Erythroblast (primary cell): ENCODE measurements around the gene ANP32A.
A peak's percentile ranks its signal among the peaks of the same experiment; 100 is the strongest.
"Not testable (repeated sequence)": the region's sequence is repeated elsewhere in the genome, so short reads cannot be mapped to it uniquely, and the experiment has no call there.

ENCODE experiments used
- DNase-seq, 2 experiments: peaks; one replicate each; lab custom pipeline; 2025; lab: John Stamatoyannopoulos, UW
- GATA1 ChIP-seq: IDR thresholded peaks from 2 replicates; pipeline ENCODE4 v1.6.1; 2011; ENCODE audit warnings: low read depth, mild to moderate bottlenecking, control low read depth, low read length, moderate library complexity
- POLR2A ChIP-seq: IDR thresholded peaks from 2 replicates; pipeline ENCODE4 v1.6.1; 2011; ENCODE audit warnings: mild to moderate bottlenecking, low read length

The ANP32A gene

GRCh38 chr15:68820295-68821189, at the start of gene ANP32A:
TSS of gene ANP32A (minus strand) at chr15:68820895. CDS start at chr15:68820751, 144 bp downstream.
- TF ChIP-seq GATA1 (no peak), POLR2A (peak; percentile 52)

GRCh38 chr15:68868296-68868695, 47.6 kb upstream of the ANP32A start:
- TF ChIP-seq GATA1 (no peak), POLR2A (no peak)
- DNase-seq, result no peak

More at GRCh38 chr15:68820295-68821189, at the start of gene ANP32A:
- peak; percentile 97 to 98 for DNase-seq

GRCh38 chr15:68862415-68862814, 41.7 kb upstream of the ANP32A start:
- no peak for DNase-seq
- TF ChIP-seq GATA1, result no peak
- no peak for TF ChIP-seq POLR2A

GRCh38 chr15:68858666-68859065, 38.0 kb upstream of the ANP32A start:
- DNase-seq, result not testable (repeated sequence)

GRCh38 chr15:68857443-68857842, 36.7 kb upstream of the ANP32A start:
- DNase-seq, result not testable (repeated sequence)

GRCh38 chr15:68852461-68852860, 31.8 kb upstream of the ANP32A start:
- no peak for TF ChIP-seq POLR2A
- no peak for DNase-seq

GRCh38 chr15:68851971-68852370, 31.3 kb upstream of the ANP32A start:
- DNase-seq, result no peak
- TF ChIP-seq GATA1, result no peak

GRCh38 chr15:68849497-68849896, 28.8 kb upstream of the ANP32A start:
- DNase-seq, result no peak
- TF ChIP-seq POLR2A (no peak), GATA1 (no peak)

- DNase-seq, result no peak
- TF ChIP-seq GATA1, result no peak
- no peak for TF ChIP-seq POLR2A
Measured at GRCh38 chr15:68846851-68847439, 26.2 kb upstream of the ANP32A start.

GRCh38 chr15:68844856-68845550, 24.3 kb upstream of the ANP32A start:
- TF ChIP-seq GATA1 (no peak), POLR2A (no peak)
- DNase-seq, result no peak

GRCh38 chr15:68843425-68844311, 23.0 kb upstream of the ANP32A start:
- TF ChIP-seq POLR2A (no peak), GATA1 (no peak)
- peak; percentile 9 to 22 for DNase-seq

- no peak for TF ChIP-seq POLR2A
- no peak for TF ChIP-seq GATA1
- DNase-seq, result no peak
Measured at GRCh38 chr15:68842958-68843357, 22.3 kb upstream of the ANP32A start.

GRCh38 chr15:68834346-68834745, 13.7 kb upstream of the ANP32A start:
- DNase-seq, result no peak

More at GRCh38 chr15:68834346-68834745, 13.7 kb upstream of the ANP32A start:
- no peak for TF ChIP-seq GATA1
- no peak for TF ChIP-seq POLR2A
